ENCODE measurements around the gene PHACTR1.
"Not testable (repeated sequence)": the region's sequence is repeated elsewhere in the genome, so short reads cannot be mapped to it uniquely, and the experiment has no call there.

The PHACTR1 gene

DNA sequence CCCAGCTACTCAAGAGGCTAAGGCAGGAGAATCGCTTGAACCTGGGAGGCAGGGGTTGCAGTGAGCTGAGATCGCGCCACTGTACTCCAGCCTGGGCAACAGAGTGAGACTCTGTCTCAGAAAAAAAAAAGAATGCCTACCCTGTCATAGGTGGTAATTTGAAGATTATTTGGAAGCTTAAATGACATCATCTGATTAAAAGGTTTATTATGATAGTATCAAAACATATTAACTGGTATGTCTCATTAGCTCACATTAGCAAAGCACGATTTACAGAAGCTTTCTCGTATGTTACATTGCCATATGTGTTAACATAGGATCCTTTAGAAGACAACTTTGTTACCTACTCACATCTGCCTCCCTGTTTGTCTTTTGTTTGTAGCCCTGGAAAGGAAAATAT lies 443.3 kb downstream of the PHACTR1 start:
- DNase-seq (ENCODE audit: low read depth), result not testable (repeated sequence)

DNA sequence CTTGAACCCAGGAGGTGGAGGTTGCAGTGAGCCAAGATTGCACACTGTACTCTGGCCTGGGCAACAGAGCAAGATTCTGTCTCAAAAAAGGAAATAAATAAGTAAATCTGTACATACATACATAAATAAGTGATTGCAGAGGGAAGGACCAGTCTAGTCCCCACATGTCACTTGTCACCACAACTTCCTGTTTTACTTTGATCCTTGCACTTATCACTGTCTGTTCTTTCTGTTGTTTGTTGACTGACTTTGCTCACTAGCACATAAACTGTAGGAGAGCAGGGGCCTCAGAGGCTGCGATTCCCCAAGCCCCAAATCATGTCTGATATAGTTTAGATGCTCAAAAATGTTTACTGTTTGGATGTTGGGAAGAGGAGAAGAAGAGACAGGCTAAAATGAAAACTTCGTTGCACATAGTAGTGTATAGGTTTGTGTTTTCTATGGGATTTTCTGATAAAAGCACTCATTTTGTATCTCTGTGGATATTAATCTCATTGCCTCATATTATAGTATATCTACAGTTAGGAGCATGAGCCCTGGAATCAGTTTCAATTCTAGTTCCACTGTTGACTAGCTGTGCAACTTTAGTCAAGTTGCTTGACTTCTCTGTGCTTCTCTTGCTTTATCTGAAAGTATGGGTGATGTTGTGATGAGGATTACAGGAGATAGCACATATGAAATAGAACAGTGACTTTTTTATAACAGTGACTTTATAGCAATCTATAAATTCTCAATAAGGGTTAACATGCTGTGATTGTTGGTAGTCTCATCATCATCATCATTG lies 446.8 kb downstream of the PHACTR1 start:
- no peak for DNase-seq (ENCODE audit: low read depth)

- DNase-seq (ENCODE audit: low read depth), result no peak
Measured at GRCh38 chr6:13164291-13164690, 447.7 kb downstream of the PHACTR1 start.

DNA sequence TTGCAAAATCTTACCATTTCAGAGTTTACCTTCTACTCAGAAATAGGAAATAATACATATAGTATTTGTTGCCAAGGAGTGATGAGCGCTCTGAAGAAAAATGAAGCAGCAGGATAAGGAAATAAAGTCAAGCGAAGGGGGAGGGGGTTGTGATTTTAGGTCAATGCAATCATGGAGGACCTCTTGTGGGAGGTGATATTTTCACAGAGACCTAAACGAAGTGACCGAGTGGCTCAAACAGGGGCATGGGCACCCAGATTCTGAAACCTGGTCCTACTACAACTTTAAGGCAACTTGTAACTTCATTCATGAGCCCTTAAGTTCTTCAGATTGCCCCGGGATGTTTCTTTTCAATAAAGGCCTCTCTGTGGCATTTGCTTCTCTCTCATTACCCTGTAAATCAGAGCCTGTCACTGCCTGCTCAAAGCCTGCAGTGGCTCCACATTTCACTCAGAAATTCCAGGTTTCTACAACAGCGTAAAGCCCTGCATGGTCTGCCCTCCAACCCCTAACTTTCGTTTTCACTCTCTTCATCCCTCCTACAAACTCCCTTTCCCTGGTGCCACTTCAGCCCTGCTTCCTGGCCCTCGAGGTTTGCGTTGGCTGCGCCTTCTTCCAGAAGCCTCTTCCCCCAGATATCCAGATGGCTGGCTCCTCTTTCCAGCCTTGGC lies 449.1 kb downstream of the PHACTR1 start:
- no peak for DNase-seq (ENCODE audit: low read depth)

DNA sequence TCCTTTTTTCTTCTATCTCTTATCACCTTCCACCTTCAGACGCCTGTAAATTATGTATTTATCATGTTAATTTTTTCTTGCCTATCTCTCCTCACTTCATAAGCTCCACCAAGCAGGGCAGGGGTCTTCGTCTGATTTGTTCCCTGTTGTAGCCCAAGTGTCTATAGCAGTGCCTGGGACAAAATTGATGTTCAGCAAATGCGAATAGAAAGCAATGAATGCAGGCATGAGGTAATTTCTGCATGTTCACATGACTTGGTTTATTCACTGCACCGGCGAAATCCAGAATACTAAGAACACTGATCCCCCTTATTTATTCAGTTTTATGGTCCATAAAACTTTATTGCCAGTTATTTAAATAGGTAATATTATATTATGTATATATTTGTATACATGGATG lies 449.7 kb downstream of the PHACTR1 start:
- no peak for DNase-seq (ENCODE audit: low read depth)

GRCh38 chr6:13166916-13167315 lies 450.3 kb downstream of the PHACTR1 start:
- no peak for DNase-seq (ENCODE audit: low read depth)

DNA sequence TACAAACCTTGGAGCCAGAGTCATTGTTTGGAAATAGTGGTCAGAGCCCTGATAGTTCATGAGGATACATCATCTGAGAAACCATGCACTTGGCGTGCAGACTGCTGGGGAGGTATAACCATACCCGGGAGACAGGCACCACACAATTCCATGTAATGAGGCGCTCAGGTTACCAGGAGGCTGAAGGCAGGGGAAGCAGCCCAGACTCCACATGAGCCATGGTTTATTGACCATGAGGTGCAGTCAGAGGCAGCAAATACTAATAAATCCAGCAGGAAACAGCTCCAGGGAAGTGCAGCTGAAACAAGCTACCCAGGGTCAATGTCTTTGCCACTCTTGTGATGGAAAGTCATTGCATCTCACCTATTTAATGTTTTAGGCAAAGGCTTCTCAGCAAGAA lies 455.7 kb downstream of the PHACTR1 start:
- no peak for DNase-seq (ENCODE audit: low read depth)

- DNase-seq (ENCODE audit: low read depth), result no peak
Measured at GRCh38 chr6:13175087-13175486, 458.5 kb downstream of the PHACTR1 start.

DNA sequence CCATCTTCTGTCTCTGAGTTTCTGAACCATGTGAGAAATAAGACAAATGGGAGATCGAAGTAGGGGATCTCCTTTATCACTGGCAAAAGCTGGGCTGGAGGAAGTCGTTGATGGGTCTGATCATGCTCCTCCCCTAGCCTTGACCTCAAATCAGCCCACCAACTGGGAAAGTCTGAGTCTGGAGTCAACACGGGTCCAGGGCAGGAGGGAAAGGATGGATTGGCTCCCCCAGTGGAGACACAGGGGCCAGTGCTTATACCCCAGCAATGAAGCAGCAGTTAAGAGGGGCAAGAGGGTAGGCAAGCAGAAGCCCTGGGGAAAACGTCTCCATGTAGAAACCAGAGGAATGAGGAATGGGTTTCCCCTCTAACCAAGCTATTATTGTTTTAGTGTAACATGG lies 459.2 kb downstream of the PHACTR1 start:
- DNase-seq (ENCODE audit: low read depth), result no peak

- DNase-seq (ENCODE audit: low read depth), result no peak
Measured at GRCh38 chr6:13177664-13178063, 461.1 kb downstream of the PHACTR1 start.

- DNase-seq (ENCODE audit: low read depth), result no peak
Measured at GRCh38 chr6:13178107-13178506, 461.5 kb downstream of the PHACTR1 start.

GRCh38 chr6:13180538-13180937 lies 464.0 kb downstream of the PHACTR1 start:
- no peak for DNase-seq (ENCODE audit: low read depth)

GRCh38 chr6:13181393-13181792 lies 464.8 kb downstream of the PHACTR1 start:
- DNase-seq (ENCODE audit: low read depth), result no peak

GRCh38 chr6:13183415-13184088 lies 467.0 kb downstream of the PHACTR1 start:
- DNase-seq (ENCODE audit: low read depth), result no peak

GRCh38 chr6:13184089-13184468 lies 467.5 kb downstream of the PHACTR1 start:
- DNase-seq (ENCODE audit: low read depth), result no peak

GRCh38 chr6:13184547-13184946 lies 468.0 kb downstream of the PHACTR1 start:
- no peak for DNase-seq (ENCODE audit: low read depth)

DNA sequence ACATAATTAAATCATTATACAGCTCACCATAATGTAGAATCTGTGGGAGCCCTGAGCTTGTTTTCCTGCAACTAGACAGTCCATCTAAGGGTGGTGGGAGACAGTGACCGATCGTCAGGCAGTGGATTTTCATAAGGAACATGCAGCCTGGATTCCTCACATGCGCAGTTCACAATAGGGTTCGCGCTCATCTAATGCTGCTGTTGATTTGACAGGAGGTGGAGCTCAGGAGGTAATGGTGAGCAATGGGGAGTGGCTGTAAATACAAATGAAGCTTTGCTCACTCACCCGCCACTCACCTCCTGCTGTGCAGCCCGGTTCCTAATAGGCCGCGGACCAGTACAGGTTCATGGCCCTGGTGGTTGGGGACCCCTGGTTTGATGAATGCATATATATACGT lies 470.3 kb downstream of the PHACTR1 start:
- DNase-seq (ENCODE audit: low read depth), result no peak

- DNase-seq (ENCODE audit: low read depth), result no peak
Measured at GRCh38 chr6:13187692-13188091, 471.1 kb downstream of the PHACTR1 start.

- no peak for DNase-seq (ENCODE audit: low read depth)
Measured at GRCh38 chr6:13188306-13188705, 471.7 kb downstream of the PHACTR1 start.

DNA sequence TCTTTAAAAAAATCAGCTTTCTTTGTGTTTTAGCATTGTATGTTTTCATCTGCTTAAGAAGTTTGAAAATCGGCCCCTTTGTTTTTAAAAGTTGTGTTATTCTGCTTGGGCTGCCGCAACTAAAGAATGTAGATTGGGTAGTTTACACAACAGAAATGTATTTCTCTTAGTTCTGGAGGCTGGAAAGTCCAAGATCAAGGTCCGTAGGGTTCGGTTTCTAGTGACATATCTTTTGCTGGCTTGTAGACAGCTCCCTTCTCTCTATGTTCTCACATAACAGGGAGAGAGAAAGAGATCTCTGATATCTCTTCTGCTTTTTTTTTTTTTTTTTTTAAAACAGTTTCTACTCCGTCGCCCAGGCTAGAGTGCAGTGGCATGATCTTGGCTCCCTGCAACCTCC lies 473.1 kb downstream of the PHACTR1 start:
- DNase-seq (ENCODE audit: low read depth), result no peak

- DNase-seq (ENCODE audit: low read depth), result peak; percentile 4
Measured at GRCh38 chr6:13190376-13190775, 473.8 kb downstream of the PHACTR1 start.

GRCh38 chr6:13191461-13191860 lies 474.9 kb downstream of the PHACTR1 start:
- DNase-seq (ENCODE audit: low read depth), result no peak

- peak; percentile 38 for DNase-seq (ENCODE audit: low read depth)
Measured at GRCh38 chr6:13194852-13195251, 478.3 kb downstream of the PHACTR1 start.
